HCT116 (cell line): Measurements from ENCODE around the gene FAM163B. TPM values are rescaled to one million over a fixed set of nuclear protein-coding genes. Genes with fewer than 3 reads are reported as not detected.

Experiments used
- ATAC-seq: fragments of 200-7000 bp; cut with Tn5 transposase; 2 replicates; pipeline ENCODE4 v1.9.1; 2020; ENCODE audit warnings: mild to moderate bottlenecking, moderate library complexity
- BruUV-seq: library from RNA; stranded (reverse); fragments of 400-500 nt; replicated peaks from 2 replicates; lab custom pipeline; 2021; lab: Mats Ljungman, UMichigan
- CTCF ChIA-PET: fragments of 300-600 bp; sonication (Branson Sonifier 250); formaldehyde crosslinking; loops from one replicate; lab custom pipeline; 2021; ENCODE audit warnings: antibody characterized with exemption; lab: Charles Lee
- POLR2A ChIA-PET: fragments of 300-600, 350-600 bp; sonication (Branson Sonifier 250); formaldehyde crosslinking; loops from one replicate; lab custom pipeline; 2021; ENCODE audit warnings: antibody characterized with exemption; lab: Charles Lee
- RAD21 ChIA-PET, 2 experiments: fragments of 300-600 bp; sonication (Branson Sonifier 250); formaldehyde crosslinking; loops; one replicate each; lab custom pipeline; 2023; ENCODE audit warnings: low total read pairs in 2 of 2; ENCODE audit not compliant: uncharacterized antibody in 2 of 2, unreplicated experiment in 2 of 2, low non-redundant PET in 1 of 2; lab: Charles Lee
- DNase-seq: peaks from one replicate; pipeline ENCODE4 v3.0.0-alpha.2; 2010; ENCODE audit warnings: low read depth, low spot score
- H2AFZ ChIP-seq: fragments of 200-600 bp; shearing (Covaris generic), sonication (generic); 2 replicates; pipeline ENCODE4 v1.6.1; 2017; ENCODE audit warnings: low read depth, mixed run types, mixed read lengths, antibody characterized with exemption, low read length; ENCODE audit not compliant: poor library complexity, severe bottlenecking
- H3K27ac ChIP-seq: 2 replicates; pipeline ENCODE4 v1.5.1; 2012; ENCODE audit warnings: low read depth, low read length
- H3K27me3 ChIP-seq: fragments of 200-600 bp; sonication (generic); 2 replicates; pipeline ENCODE4 v1.6.1; 2016; ENCODE audit warnings: mixed run types, low read length, mixed read lengths; ENCODE audit not compliant: insufficient read depth
- H3K36me3 ChIP-seq, 2 experiments: fragments of 200-500 bp in 1 of 2; fragments of 200-600 bp in 1 of 2; sonication (Bioruptor generic) in 1 of 2; sonication (generic) in 1 of 2; 2 replicates each; pipeline versions ENCODE4 v1.5.1 to v1.6.1; 2014 to 2016; ENCODE audit warnings: low read length in 2 of 2, inconsistent platforms in 1 of 2, mixed read lengths in 1 of 2, mixed run types in 1 of 2; ENCODE audit not compliant: insufficient read depth in 2 of 2, control insufficient read depth in 1 of 2
- H3K4me1 ChIP-seq, 2 experiments: fragments of 200-600 bp in 1 of 2; sonication (generic) in 1 of 2; 2 replicates each; pipeline versions ENCODE4 v1.5.1 to v1.6.1; 2012 to 2017; ENCODE audit warnings: low read length in 2 of 2, inconsistent platforms in 1 of 2, mild to moderate bottlenecking in 1 of 2, mixed read lengths in 1 of 2, mixed run types in 1 of 2, moderate library complexity in 1 of 2; ENCODE audit not compliant: insufficient read depth in 2 of 2, control insufficient read depth in 1 of 2
- H3K4me2 ChIP-seq: fragments of 200-600 bp; sonication (generic); 2 replicates; pipeline ENCODE4 v1.6.1; 2017; ENCODE audit warnings: mixed run types, low read length, mixed read lengths
- H3K4me3 ChIP-seq, 2 experiments: fragments of 200-600 bp in 1 of 2; sonication (generic) in 1 of 2; replicated peaks in 1 of 2; 2 replicates each; pipeline ENCODE4 v1.5.1; 2011 to 2016; ENCODE audit warnings: low read length in 2 of 2, control low read depth in 1 of 2, low read depth in 1 of 2, mild to moderate bottlenecking in 1 of 2, mixed read lengths in 1 of 2, mixed run types in 1 of 2
- H3K79me2 ChIP-seq: fragments of 200-600 bp; sonication (generic); 2 replicates; pipeline ENCODE4 v1.6.1; 2017; ENCODE audit warnings: mild to moderate bottlenecking, mixed run types, low read length, moderate library complexity, mixed read lengths; ENCODE audit not compliant: insufficient read depth
- H3K9ac ChIP-seq: fragments of 200-600 bp; sonication (generic); 2 replicates; pipeline ENCODE4 v1.6.1; 2016; ENCODE audit warnings: low read length, mixed read lengths
- H3K9me2 ChIP-seq: fragments of 200-600 bp; sonication (generic), shearing (Covaris generic); 2 replicates; pipeline ENCODE4 v1.6.1; 2017; ENCODE audit warnings: mixed run types, mild to moderate bottlenecking, moderate library complexity; ENCODE audit not compliant: insufficient read depth
- H3K9me3 ChIP-seq, 2 experiments: fragments of 200-500 bp in 1 of 2; fragments of 200-600 bp in 1 of 2; sonication (Bioruptor generic) in 1 of 2; sonication (generic) in 1 of 2; 2 replicates each; pipeline ENCODE4 v1.6.1; 2014 to 2017; ENCODE audit warnings: low read length in 2 of 2, mixed read lengths in 2 of 2, inconsistent platforms in 1 of 2, low read depth in 1 of 2, mild to moderate bottlenecking in 1 of 2, mixed run types in 1 of 2, moderate library complexity in 1 of 2; ENCODE audit not compliant: control insufficient read depth in 1 of 2, insufficient read depth in 1 of 2
- H4K20me1 ChIP-seq: fragments of 200-600 bp; sonication (generic), shearing (Covaris generic); 2 replicates; pipeline ENCODE4 v1.6.1; 2017; ENCODE audit warnings: mixed run types, mild to moderate bottlenecking, moderate library complexity; ENCODE audit not compliant: insufficient read depth
- ATF3 ChIP-seq: IDR thresholded peaks from 2 replicates; pipeline ENCODE4 v1.6.1; 2012
- CBX3 ChIP-seq: IDR thresholded peaks from 2 replicates; pipeline ENCODE4 v1.6.1; 2012; ENCODE audit warnings: low read depth
- CEBPB ChIP-seq: IDR thresholded peaks from 2 replicates; pipeline ENCODE4 v1.6.1; 2012; ENCODE audit warnings: low read depth
- CTCF ChIP-seq, 3 experiments: fragments of 200-600 bp in 1 of 3; sonication (generic) in 1 of 3; IDR thresholded peaks in 2 of 3; conservative IDR thresholded peaks in 1 of 3; 2 replicates each; pipeline ENCODE4 v1.5.1; 2012 to 2017; ENCODE audit warnings: low read depth in 2 of 3, low read length in 2 of 3, antibody characterized with exemption in 1 of 3, borderline replicate concordance in 1 of 3, control low read depth in 1 of 3, mild to moderate bottlenecking in 1 of 3, mixed read lengths in 1 of 3, mixed run types in 1 of 3, moderate library complexity in 1 of 3; ENCODE audit not compliant: insufficient read depth in 1 of 3
- EZH2 ChIP-seq: fragments of 200-600 bp; sonication (generic); IDR thresholded peaks from 2 replicates; pipeline ENCODE4 v1.6.1; 2017; ENCODE audit warnings: antibody characterized with exemption, mixed run types
- FOSL1 ChIP-seq: IDR thresholded peaks from 2 replicates; pipeline ENCODE4 v1.6.1; 2012; ENCODE audit warnings: low read depth
- JUND ChIP-seq: IDR thresholded peaks from 2 replicates; pipeline ENCODE4 v1.6.1; 2012
- POLR2AphosphoS5 ChIP-seq: IDR thresholded peaks from 2 replicates; pipeline ENCODE4 v1.6.1; 2011; ENCODE audit warnings: mild to moderate bottlenecking, low read depth, low read length, moderate library complexity
- RAD21 ChIP-seq: IDR thresholded peaks from 2 replicates; pipeline ENCODE4 v1.6.1; 2012; ENCODE audit warnings: low read depth, mild to moderate bottlenecking
- REST ChIP-seq: IDR thresholded peaks from 2 replicates; pipeline ENCODE4 v1.6.1; 2012; ENCODE audit warnings: low read depth
- SIN3A ChIP-seq: IDR thresholded peaks from 2 replicates; pipeline ENCODE4 v1.6.1; 2012; ENCODE audit warnings: low read depth
- SP1 ChIP-seq: IDR thresholded peaks from 2 replicates; pipeline ENCODE4 v1.6.1; 2012; ENCODE audit warnings: low read depth
- SRF ChIP-seq: IDR thresholded peaks from 2 replicates; pipeline ENCODE4 v1.6.1; 2012; ENCODE audit warnings: low read depth
- ZFX ChIP-seq: fragments of 450-650 bp; IDR thresholded peaks from 2 replicates; pipeline ENCODE4 v1.6.1; 2017
- intact Hi-C: fragments of 100-400 bp; cut with micrococcal nuclease; formaldehyde crosslinking; loops from 2 replicates; pipeline ENCODE4 v1.10.0; 2022
- total RNA-seq: library from RNA; stranded (reverse); gene quantifications from one replicate; pipeline ENCODE4 v1.2.1, GENCODE V29; 2021; ENCODE audit not compliant: unreplicated experiment

The FAM163B gene
- total RNA-seq, 1 experiment from 2014 or later = not detected

GRCh38 chr9:133540698-133541025, 68.5 kb downstream of the FAM163B start:
- Histone ChIP-seq H3K9me2 (no peaks in the 10 kb centered on the region), H3K27ac (no peak overlapping the region), H2AFZ (no peak overlapping the region), H3K27me3 (no peaks in the 10 kb centered on the region), H3K79me2 (no peaks in the 10 kb centered on the region), H3K4me1 (no peaks in the 10 kb centered on the region)
- peak in 1 of 3 experiments; percentile 13; a peak in 1 of 6 replicates for TF ChIP-seq CTCF (IDR thresholded peaks at IDR 0.05 in 2 of 3, conservative IDR thresholded peaks at IDR 0.05 in 1 of 3; ENCODE audit: borderline replicate concordance in 1 of 3, insufficient read depth in 1 of 3, low read depth in 2 of 3, low read length in 2 of 3)
- TF ChIP-seq ZFX = no peak
- no peak for TF ChIP-seq EZH2
- no peak for TF ChIP-seq CBX3
- TF ChIP-seq RAD21 = no peak
- TF ChIP-seq, all 23 proteins: peak for 1
- no peaks in the 10 kb centered on the region for H4K20me1 ChIP-seq
- ChIA-PET POLR2A (no interaction called here), CTCF (no interaction called here), RAD21 (no interaction called here)
- H3K36me3 ChIP-seq = no peaks in the 10 kb centered on the region
- no TSS peak for BruUV-seq
- no peaks in the 10 kb centered on the region for H3K9me3 ChIP-seq
- ATAC-seq (0 out of 2 replicates have a peak, but pooled peaks have one; percentile 20), DNase-seq (no peak)
- H3K9ac ChIP-seq = no peak overlapping the region
- no peak overlapping the region for H3K4me3 ChIP-seq
- no peak overlapping the region for H3K4me2 ChIP-seq
- intact Hi-C loops = no loop called here

DNA sequence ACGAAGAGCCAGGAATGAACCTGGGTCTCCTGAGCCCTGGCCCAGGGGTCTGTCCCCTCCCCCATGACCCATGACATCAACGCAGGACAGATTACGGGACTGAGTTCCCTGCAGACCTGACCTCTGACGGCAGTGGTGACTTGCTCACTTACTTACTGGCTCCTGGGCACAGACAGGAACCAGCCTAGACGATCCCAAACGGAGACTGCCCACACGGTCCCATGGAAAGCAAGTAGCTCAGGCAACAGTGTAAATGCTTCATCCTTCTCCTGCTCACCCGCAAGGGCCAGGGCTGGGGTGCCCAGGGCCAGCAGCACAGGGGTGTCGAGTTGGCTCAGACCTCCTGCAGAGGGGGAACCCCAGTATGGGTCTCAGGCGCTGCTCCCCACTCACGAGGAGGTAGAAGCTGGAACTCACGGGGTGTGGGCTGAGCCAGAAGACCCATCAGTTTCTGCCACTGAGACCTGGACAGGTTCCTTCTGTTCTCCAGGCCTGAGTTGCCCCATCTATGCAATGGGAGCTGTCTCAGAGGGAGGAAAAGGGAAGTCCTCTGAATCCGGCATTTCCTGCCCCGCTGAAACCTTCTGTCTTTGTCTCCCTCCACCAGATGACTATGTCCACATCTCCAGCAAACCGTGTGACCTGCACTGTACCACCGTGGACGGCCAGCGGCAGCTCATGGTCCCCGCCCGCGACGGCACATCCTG, 69.0 kb downstream of the FAM163B start:
- H3K9ac ChIP-seq = no peak overlapping the region
- H2AFZ ChIP-seq = no peak overlapping the region
- ATAC-seq = no peak
- H3K27me3 ChIP-seq = no peaks in the 10 kb centered on the region
- no peaks in the 10 kb centered on the region for H4K20me1 ChIP-seq
- intact Hi-C loops = no loop called here
- H3K9me2 ChIP-seq = no peaks in the 10 kb centered on the region
- no peak overlapping the region for H3K4me3 ChIP-seq
- no peaks in the 10 kb centered on the region for H3K9me3 ChIP-seq
- ChIA-PET CTCF (no interaction called here), POLR2A (no interaction called here), RAD21 (no interaction called here)
- no peak overlapping the region for H3K27ac ChIP-seq
- no peaks in the 10 kb centered on the region for H3K4me1 ChIP-seq
- BruUV-seq = no TSS peak
- H3K4me2 ChIP-seq = no peak overlapping the region
- H3K36me3 ChIP-seq = no peaks in the 10 kb centered on the region
- no peak for DNase-seq
- no peaks in the 10 kb centered on the region for H3K79me2 ChIP-seq
- TF ChIP-seq ATF3 (no peak), JUND (no peak), CEBPB (no peak), SIN3A (no peak), RAD21 (no peak), SRF (no peak), REST (no peak), SP1 (no peak), POLR2AphosphoS5 (no peak), FOSL1 (no peak)
